ENCODE measurements around the gene CALN1.
A peak's percentile ranks its signal among the peaks of the same experiment; 100 is the strongest.
"Not testable (repeated sequence)": the region's sequence is repeated elsewhere in the genome, so short reads cannot be mapped to it uniquely, and the experiment has no call there.

Gene CALN1

GRCh38 chr7:72072901-72073300, 339.2 kb downstream of the CALN1 start:
- no peak for TF ChIP-seq CTCF (IDR thresholded peaks at IDR 0.05; ENCODE audit: control insufficient read depth, extremely low read depth, insufficient read depth)
- H3K4me3 ChIP-seq (ENCODE audit: low read depth, low read length) = no peak overlapping the region
- DNase-seq (ENCODE audit: low read depth) = no peak

- TF ChIP-seq CTCF (IDR thresholded peaks at IDR 0.05; ENCODE audit: control insufficient read depth, extremely low read depth, insufficient read depth) = peak; percentile 5; the same call in 1 of the 2 replicates
- DNase-seq (ENCODE audit: low read depth) = no peak
- H3K4me3 ChIP-seq (ENCODE audit: low read depth, low read length) = no peak overlapping the region
Measured at GRCh38 chr7:72069263-72069662, 342.9 kb downstream of the CALN1 start.

GRCh38 chr7:72065764-72066163, 346.4 kb downstream of the CALN1 start:
- not testable (repeated sequence) for DNase-seq (ENCODE audit: low read depth); H3K4me3 ChIP-seq (ENCODE audit: low read depth, low read length)

- no peak overlapping the region for H3K4me3 ChIP-seq (ENCODE audit: low read depth, low read length)
- TF ChIP-seq CTCF (IDR thresholded peaks at IDR 0.05; ENCODE audit: control insufficient read depth, extremely low read depth, insufficient read depth) = no peak
- DNase-seq (ENCODE audit: low read depth) = no peak
Measured at GRCh38 chr7:72064916-72065315, 347.2 kb downstream of the CALN1 start.

GRCh38 chr7:72063330-72063729, 348.8 kb downstream of the CALN1 start:
- H3K4me3 ChIP-seq (ENCODE audit: low read depth, low read length) = no peak overlapping the region
- DNase-seq (ENCODE audit: low read depth) = no peak
- no peak for TF ChIP-seq CTCF (IDR thresholded peaks at IDR 0.05; ENCODE audit: control insufficient read depth, extremely low read depth, insufficient read depth)

GRCh38 chr7:72062666-72063065, 349.5 kb downstream of the CALN1 start:
- H3K4me3 ChIP-seq (ENCODE audit: low read depth, low read length) = no peak overlapping the region

GRCh38 chr7:72059925-72060324, 352.2 kb downstream of the CALN1 start:
- TF ChIP-seq CTCF (IDR thresholded peaks at IDR 0.05; ENCODE audit: control insufficient read depth, extremely low read depth, insufficient read depth) = no peak
- no peak for DNase-seq (ENCODE audit: low read depth)

More at GRCh38 chr7:72062666-72063065, 349.5 kb downstream of the CALN1 start:
- DNase-seq (ENCODE audit: low read depth) = no peak
- TF ChIP-seq CTCF (IDR thresholded peaks at IDR 0.05; ENCODE audit: control insufficient read depth, extremely low read depth, insufficient read depth) = no peak

More at GRCh38 chr7:72059925-72060324, 352.2 kb downstream of the CALN1 start:
- no peak overlapping the region for H3K4me3 ChIP-seq (ENCODE audit: low read depth, low read length)
